Panc1 (cell line): ENCODE data around the gene CLEC16A. TPM values are rescaled to one million over a fixed set of nuclear protein-coding genes. Genes with fewer than 3 reads are reported as not detected.
A peak's percentile ranks its signal among the peaks of the same experiment; 100 is the strongest.

ENCODE experiments used
- ATAC-seq: fragments of 200-7000 bp; cut with Tn5 transposase; 2 replicates; pipeline ENCODE4 v1.9.1; 2020; ENCODE audit warnings: mild to moderate bottlenecking, moderate library complexity
- BruUV-seq: library from RNA; stranded (reverse); fragments of 400-500 nt; replicated peaks from 2 replicates; lab custom pipeline; 2021; lab: Mats Ljungman, UMichigan
- CTCF ChIA-PET: fragments of 300-600 bp; sonication (Branson Sonifier 250); formaldehyde crosslinking; loops from one replicate; lab custom pipeline; 2022; ENCODE audit warnings: antibody characterized with exemption; lab: Charles Lee
- POLR2A ChIA-PET: fragments of 300-600 bp; sonication (Branson Sonifier 250); formaldehyde crosslinking; loops from one replicate; lab custom pipeline; 2022; ENCODE audit warnings: antibody characterized with exemption; lab: Charles Lee
- DNase-seq: peaks from one replicate; pipeline ENCODE4 v3.0.0-alpha.2; 2010; ENCODE audit warnings: low read depth, low spot score
- H3K27ac ChIP-seq: 2 replicates; pipeline ENCODE4 v1.5.1; 2011; ENCODE audit warnings: mild to moderate bottlenecking, low read length, inconsistent platforms
- H3K27me3 ChIP-seq: fragments of 200-500 bp; sonication (Bioruptor generic); 2 replicates; pipeline ENCODE4 v1.6.0; 2014; ENCODE audit warnings: low read length, inconsistent platforms; ENCODE audit not compliant: control insufficient read depth, insufficient read depth
- H3K36me3 ChIP-seq: fragments of 200-500 bp; sonication (Bioruptor generic); 2 replicates; pipeline ENCODE4 v1.5.1; 2014; ENCODE audit warnings: inconsistent platforms, mild to moderate bottlenecking, low read length, moderate library complexity; ENCODE audit not compliant: control insufficient read depth, insufficient read depth
- H3K4me1 ChIP-seq: 2 replicates; pipeline ENCODE4 v1.5.1; 2011; ENCODE audit warnings: inconsistent platforms, mild to moderate bottlenecking, low read length, moderate library complexity; ENCODE audit not compliant: control insufficient read depth, insufficient read depth
- H3K4me3 ChIP-seq, 2 experiments: 2 replicates each; pipeline ENCODE4 v1.5.1; 2011 to 2012; ENCODE audit warnings: low read depth in 2 of 2, low read length in 2 of 2, mild to moderate bottlenecking in 2 of 2, inconsistent platforms in 1 of 2, moderate library complexity in 1 of 2
- H3K9me3 ChIP-seq: fragments of 200-500 bp; sonication (Bioruptor generic); 2 replicates; pipeline ENCODE4 v1.5.1; 2014; ENCODE audit warnings: low read depth, mild to moderate bottlenecking, inconsistent platforms, low read length, moderate library complexity; ENCODE audit not compliant: control insufficient read depth, insufficient read depth
- POLR2AphosphoS5 ChIP-seq: IDR thresholded peaks from 2 replicates; pipeline ENCODE4 v1.6.1; 2012; ENCODE audit warnings: mild to moderate bottlenecking, low read depth, low read length, moderate library complexity
- SIN3A ChIP-seq: IDR thresholded peaks from 2 replicates; pipeline ENCODE4 v1.6.1; 2012; ENCODE audit warnings: low read depth, mild to moderate bottlenecking, low read length, moderate library complexity, borderline replicate concordance; ENCODE audit not compliant: insufficient read depth
- TCF7L2 ChIP-seq: IDR thresholded peaks from 2 replicates; pipeline ENCODE4 v1.6.1; 2011; ENCODE audit warnings: mild to moderate bottlenecking, low read depth, low read length, inconsistent platforms
- in situ Hi-C: cut with HindIII; loops from 2 replicates; pipeline ENCODE4 v1.10.0; 2016; ENCODE audit warnings: low sequenced_read_pairs, low pct_unique_long_range_greater_than_20kb
- intact Hi-C: fragments of 100-400 bp; cut with micrococcal nuclease; formaldehyde crosslinking; loops from one replicate; pipeline ENCODE4 v1.10.0; 2022; ENCODE audit not compliant: unreplicated experiment
- total RNA-seq: library from RNA; stranded (reverse); gene quantifications from one replicate; pipeline ENCODE4 v1.2.1, GENCODE V29; 2021; ENCODE audit not compliant: unreplicated experiment
- TF ChIP-seq, protein P1 (sequence below): fragments of 450-650 bp; IDR thresholded peaks from 2 replicates; pipeline ENCODE4 v1.5.1; 2017; ENCODE audit warnings: mild to moderate bottlenecking
- TF ChIP-seq, protein P2 (sequence below), 2 experiments: IDR thresholded peaks; 2 replicates each; pipeline ENCODE4 v1.6.1; 2011 to 2012; ENCODE audit warnings: low read depth in 2 of 2, control low read depth in 1 of 2, low read length in 1 of 2, mild to moderate bottlenecking in 1 of 2, moderate library complexity in 1 of 2; ENCODE audit not compliant: insufficient read depth in 1 of 2

CLEC16A gene
- total RNA-seq, 1 experiment from 2014 or later = 21.0 TPM

DNA sequence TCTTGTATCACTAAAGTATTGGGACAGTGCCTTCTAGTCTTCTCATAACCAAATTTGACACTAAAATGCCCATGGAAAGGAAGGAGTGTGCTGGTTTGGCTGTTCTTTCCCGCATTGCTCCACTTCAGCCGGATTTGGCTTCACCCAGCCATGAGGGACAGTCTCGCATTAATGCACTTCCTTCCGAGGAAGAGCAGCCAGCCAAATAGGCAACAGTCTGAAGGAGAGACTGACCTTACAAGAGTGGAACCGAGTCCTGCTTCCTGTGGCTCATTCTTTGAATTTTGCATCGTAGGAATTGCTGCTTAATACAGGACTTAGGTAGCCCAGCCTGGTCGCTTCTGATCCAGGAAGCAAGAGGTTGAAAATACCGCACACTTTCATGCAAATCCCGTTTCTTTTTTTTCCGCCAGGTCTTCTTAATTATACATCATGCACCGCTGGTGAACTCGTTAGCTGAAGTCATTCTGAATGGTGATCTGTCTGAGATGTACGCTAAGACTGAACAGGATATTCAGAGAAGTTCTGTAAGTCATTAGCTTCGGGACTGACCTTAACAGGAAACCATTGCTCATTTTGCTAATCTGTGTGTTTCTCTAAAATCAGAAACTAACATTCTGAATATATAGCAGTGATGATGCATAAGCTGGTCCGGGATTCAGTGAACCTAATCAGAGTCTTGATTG is 38.2 kb downstream of the CLEC16A start:
- no peaks in the 10 kb centered on the region for H3K4me1 ChIP-seq
- TF ChIP-seq SIN3A = no peak
- TF ChIP-seq, protein P1, sequence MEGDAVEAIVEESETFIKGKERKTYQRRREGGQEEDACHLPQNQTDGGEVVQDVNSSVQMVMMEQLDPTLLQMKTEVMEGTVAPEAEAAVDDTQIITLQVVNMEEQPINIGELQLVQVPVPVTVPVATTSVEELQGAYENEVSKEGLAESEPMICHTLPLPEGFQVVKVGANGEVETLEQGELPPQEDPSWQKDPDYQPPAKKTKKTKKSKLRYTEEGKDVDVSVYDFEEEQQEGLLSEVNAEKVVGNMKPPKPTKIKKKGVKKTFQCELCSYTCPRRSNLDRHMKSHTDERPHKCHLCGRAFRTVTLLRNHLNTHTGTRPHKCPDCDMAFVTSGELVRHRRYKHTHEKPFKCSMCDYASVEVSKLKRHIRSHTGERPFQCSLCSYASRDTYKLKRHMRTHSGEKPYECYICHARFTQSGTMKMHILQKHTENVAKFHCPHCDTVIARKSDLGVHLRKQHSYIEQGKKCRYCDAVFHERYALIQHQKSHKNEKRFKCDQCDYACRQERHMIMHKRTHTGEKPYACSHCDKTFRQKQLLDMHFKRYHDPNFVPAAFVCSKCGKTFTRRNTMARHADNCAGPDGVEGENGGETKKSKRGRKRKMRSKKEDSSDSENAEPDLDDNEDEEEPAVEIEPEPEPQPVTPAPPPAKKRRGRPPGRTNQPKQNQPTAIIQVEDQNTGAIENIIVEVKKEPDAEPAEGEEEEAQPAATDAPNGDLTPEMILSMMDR = no peak
- TF ChIP-seq POLR2AphosphoS5 = no peak
- TF ChIP-seq, protein P2, sequence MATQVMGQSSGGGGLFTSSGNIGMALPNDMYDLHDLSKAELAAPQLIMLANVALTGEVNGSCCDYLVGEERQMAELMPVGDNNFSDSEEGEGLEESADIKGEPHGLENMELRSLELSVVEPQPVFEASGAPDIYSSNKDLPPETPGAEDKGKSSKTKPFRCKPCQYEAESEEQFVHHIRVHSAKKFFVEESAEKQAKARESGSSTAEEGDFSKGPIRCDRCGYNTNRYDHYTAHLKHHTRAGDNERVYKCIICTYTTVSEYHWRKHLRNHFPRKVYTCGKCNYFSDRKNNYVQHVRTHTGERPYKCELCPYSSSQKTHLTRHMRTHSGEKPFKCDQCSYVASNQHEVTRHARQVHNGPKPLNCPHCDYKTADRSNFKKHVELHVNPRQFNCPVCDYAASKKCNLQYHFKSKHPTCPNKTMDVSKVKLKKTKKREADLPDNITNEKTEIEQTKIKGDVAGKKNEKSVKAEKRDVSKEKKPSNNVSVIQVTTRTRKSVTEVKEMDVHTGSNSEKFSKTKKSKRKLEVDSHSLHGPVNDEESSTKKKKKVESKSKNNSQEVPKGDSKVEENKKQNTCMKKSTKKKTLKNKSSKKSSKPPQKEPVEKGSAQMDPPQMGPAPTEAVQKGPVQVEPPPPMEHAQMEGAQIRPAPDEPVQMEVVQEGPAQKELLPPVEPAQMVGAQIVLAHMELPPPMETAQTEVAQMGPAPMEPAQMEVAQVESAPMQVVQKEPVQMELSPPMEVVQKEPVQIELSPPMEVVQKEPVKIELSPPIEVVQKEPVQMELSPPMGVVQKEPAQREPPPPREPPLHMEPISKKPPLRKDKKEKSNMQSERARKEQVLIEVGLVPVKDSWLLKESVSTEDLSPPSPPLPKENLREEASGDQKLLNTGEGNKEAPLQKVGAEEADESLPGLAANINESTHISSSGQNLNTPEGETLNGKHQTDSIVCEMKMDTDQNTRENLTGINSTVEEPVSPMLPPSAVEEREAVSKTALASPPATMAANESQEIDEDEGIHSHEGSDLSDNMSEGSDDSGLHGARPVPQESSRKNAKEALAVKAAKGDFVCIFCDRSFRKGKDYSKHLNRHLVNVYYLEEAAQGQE (IDR thresholded peaks at IDR 0.05; ENCODE audit: insufficient read depth in 1 of 2, low read depth in 2 of 2, low read length in 1 of 2) = no peak
- no peak for TF ChIP-seq TCF7L2
- ChIA-PET CTCF (no interaction called here), POLR2A (interaction anchor here (1.4 kb wide), 1 partner anchor 274 kb away, joined by 4 read pairs; the partner anchor contains the start of gene SOCS1)
- H3K27me3 ChIP-seq = no peaks in the 10 kb centered on the region
- no TSS peak for BruUV-seq
- H3K4me3 ChIP-seq = no peak overlapping the region
- no peak overlapping the region for H3K27ac ChIP-seq
- intact Hi-C loops (no loop called here), in situ Hi-C loops (no loop called here)
- no peak for ATAC-seq
- H3K36me3 ChIP-seq = no peaks in the 10 kb centered on the region
- H3K9me3 ChIP-seq = no peaks in the 10 kb centered on the region
- no peak for DNase-seq

DNA sequence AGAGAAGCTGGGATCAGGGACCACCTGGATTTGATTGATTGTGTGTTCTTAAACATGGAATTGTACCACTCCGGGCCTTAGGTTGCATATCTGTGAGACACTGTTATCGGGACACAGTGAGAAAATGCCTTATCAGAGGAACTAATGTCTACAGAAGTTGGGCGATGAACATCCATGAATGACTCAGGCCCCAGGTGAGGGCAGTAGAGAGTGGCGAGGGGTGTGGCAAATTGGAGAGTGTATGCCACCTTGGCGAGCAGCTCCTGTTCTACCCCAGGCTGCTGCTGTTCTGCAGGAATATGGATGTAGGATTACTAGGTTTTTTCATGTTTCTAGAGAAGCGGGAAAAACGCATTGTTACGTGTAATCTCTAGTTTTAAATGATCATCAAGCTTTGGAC is 38.8 kb downstream of the CLEC16A start:
- BruUV-seq = no TSS peak

More for the DNA sequence above, 38.8 kb downstream of the CLEC16A start:
- ATAC-seq (no peak; the same call in 1 of the 2 replicates), DNase-seq (no peak)
- ChIA-PET POLR2A (interaction anchor here (1.4 to 1.5 kb wide), 2 partner anchors 272 to 273 kb away, joined by 4 read pairs; partner anchors contain the start of gene SOCS1), CTCF (no interaction called here)
- H3K4me1 ChIP-seq = no peaks in the 10 kb centered on the region
- in situ Hi-C loops (no loop called here), intact Hi-C loops (no loop called here)
- no peaks in the 10 kb centered on the region for H3K27me3 ChIP-seq
- no peaks in the 10 kb centered on the region for H3K9me3 ChIP-seq
- TF ChIP-seq, protein P1 = peak; percentile 44
- TF ChIP-seq SIN3A = no peak
- TF ChIP-seq POLR2AphosphoS5 = no peak
- TF ChIP-seq, protein P2 (IDR thresholded peaks at IDR 0.05; ENCODE audit: insufficient read depth in 1 of 2, low read depth in 2 of 2, low read length in 1 of 2) = no peak
- no peak for TF ChIP-seq TCF7L2
- no peaks in the 10 kb centered on the region for H3K36me3 ChIP-seq
- H3K4me3 ChIP-seq = no peak overlapping the region
- no peak overlapping the region for H3K27ac ChIP-seq
